SK-N-MC (cell line): Measurements from ENCODE around the gene FLT3LG.

Experiments used
- DNase-seq: peaks from one replicate; pipeline ENCODE4 v3.0.0-alpha.2; 2011; ENCODE audit warnings: low read depth, low spot score
- H3K27ac ChIP-seq: fragments of 200-600 bp; sonication (generic); 2 replicates; pipeline ENCODE4 v1.5.1; 2016; ENCODE audit warnings: mixed run types
- H3K36me3 ChIP-seq: fragments of 200-600 bp; sonication (generic); 2 replicates; pipeline ENCODE4 v1.6.1; 2017; ENCODE audit warnings: antibody characterized with exemption, low read length, mixed read lengths; ENCODE audit not compliant: insufficient read depth
- H3K4me3 ChIP-seq: fragments of 200-600 bp; sonication (generic); 2 replicates; pipeline ENCODE4 v1.5.1; 2016
- H3K9ac ChIP-seq: fragments of 200-600 bp; sonication (generic); 2 replicates; pipeline ENCODE4 v1.8.0; 2017; ENCODE audit warnings: mixed run types, mixed read lengths; ENCODE audit not compliant: insufficient read length
- H3K9me3 ChIP-seq: fragments of 200-600 bp; sonication (generic); 2 replicates; pipeline ENCODE4 v1.6.1; 2017; ENCODE audit warnings: low read depth, mild to moderate bottlenecking, antibody characterized with exemption, low read length, moderate library complexity, mixed read lengths
- EZH2 ChIP-seq: fragments of 200-600 bp; sonication (generic); IDR thresholded peaks from one replicate; pipeline ENCODE4 v1.6.1; 2017; ENCODE audit warnings: antibody characterized with exemption
- FOXP2 ChIP-seq: optimal IDR thresholded peaks from 2 replicates; pipeline ENCODE3; 2011; ENCODE audit warnings: mild to moderate bottlenecking, moderate library complexity; ENCODE audit not compliant: insufficient read depth; ENCODE audit errors: extremely low read length, control extremely low read depth
- POLR2AphosphoS5 ChIP-seq: IDR thresholded peaks from 2 replicates; pipeline ENCODE4 v1.6.1; 2012; ENCODE audit warnings: mild to moderate bottlenecking, low read depth, low read length, borderline replicate concordance

The FLT3LG gene

DNA sequence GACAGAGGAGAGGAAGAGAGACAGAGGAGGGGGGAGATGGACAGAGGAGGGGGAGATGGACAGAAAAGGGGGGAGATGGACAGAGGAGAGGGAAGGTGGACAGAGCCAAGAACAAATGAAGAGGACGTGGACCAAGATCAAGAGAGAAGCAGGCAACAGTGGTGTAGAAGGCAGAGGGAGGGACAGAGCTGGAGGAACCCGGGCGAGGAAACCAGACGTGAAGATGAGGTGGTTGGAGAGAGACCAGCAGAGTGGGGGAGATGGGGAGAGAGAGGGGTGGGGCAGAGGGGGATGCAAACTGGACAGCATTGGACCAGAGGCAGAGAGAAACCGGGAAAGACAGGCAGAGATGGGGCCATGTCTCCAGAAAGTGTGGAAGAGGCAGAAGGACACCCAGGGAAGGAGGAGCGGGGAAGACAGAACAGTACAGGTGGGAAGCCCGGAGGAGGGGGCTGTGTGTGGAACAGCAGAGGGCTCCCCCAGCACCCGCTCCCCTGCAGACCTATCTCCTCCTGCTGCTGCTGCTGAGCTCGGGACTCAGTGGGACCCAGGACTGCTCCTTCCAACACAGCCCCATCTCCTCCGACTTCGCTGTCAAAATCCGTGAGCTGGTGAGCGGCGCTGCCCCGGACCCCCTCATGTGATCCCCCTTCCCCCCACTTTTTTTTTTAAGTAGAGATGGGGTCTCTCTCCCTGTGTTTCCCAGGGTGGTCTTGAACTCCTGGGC, 1.3 kb downstream of the FLT3LG start:
- no peak overlapping the region for H3K4me3 ChIP-seq
- H3K36me3 ChIP-seq: no peaks in the 10 kb centered on the region
- no peak overlapping the region for H3K9ac ChIP-seq
- DNase-seq: no peak
- TF ChIP-seq EZH2: no peak
- no peak for TF ChIP-seq POLR2AphosphoS5
- TF ChIP-seq FOXP2: no peak
- no peaks in the 10 kb centered on the region for H3K9me3 ChIP-seq
- no peak overlapping the region for H3K27ac ChIP-seq

DNA sequence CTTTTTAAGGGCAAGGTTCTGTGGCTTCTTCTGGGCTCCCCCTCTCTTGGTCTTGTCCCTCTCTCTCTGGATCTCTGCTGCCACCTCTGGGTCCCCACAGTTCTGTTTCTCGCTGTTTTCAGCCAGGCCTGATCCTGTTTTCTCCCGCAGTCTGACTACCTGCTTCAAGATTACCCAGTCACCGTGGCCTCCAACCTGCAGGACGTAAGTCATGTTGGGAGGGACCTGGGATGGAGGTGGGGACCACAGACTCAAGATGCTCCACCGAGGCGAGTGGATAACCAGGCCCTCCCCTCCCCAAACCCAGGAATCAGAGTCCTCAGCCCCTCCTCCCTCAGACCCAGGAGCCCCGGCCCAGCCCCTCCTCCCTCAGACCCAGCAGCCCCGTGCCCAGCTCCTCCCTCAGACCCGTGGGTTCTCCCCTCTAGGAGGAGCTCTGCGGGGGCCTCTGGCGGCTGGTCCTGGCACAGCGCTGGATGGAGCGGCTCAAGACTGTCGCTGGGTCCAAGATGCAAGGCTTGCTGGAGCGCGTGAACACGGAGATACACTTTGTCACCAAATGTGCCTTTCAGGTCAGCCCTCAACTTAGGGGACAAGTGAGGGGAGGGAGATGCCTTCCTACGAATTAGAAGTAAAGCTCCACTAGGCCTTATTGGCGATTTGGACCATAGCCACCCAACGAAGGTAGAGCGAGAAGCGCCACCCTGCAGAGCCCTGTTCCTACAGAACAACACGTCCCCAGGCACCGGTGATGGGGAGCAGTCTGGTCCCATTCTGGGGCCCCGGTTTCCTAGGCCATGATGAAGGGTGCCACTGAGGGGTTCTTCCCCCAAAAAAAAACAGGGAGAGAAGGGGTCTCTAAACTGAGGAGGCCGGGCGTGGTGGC, 2.2 kb downstream of the FLT3LG start:
- DNase-seq: no peak
- H3K27ac ChIP-seq: no peak overlapping the region; the same call in 1 of the 2 replicates
- TF ChIP-seq FOXP2 (no peak), POLR2AphosphoS5 (no peak), EZH2 (no peak)
- H3K9ac ChIP-seq: no peak overlapping the region
- no peaks in the 10 kb centered on the region for H3K9me3 ChIP-seq
- no peak overlapping the region for H3K4me3 ChIP-seq
- H3K36me3 ChIP-seq: no peaks in the 10 kb centered on the region

DNA sequence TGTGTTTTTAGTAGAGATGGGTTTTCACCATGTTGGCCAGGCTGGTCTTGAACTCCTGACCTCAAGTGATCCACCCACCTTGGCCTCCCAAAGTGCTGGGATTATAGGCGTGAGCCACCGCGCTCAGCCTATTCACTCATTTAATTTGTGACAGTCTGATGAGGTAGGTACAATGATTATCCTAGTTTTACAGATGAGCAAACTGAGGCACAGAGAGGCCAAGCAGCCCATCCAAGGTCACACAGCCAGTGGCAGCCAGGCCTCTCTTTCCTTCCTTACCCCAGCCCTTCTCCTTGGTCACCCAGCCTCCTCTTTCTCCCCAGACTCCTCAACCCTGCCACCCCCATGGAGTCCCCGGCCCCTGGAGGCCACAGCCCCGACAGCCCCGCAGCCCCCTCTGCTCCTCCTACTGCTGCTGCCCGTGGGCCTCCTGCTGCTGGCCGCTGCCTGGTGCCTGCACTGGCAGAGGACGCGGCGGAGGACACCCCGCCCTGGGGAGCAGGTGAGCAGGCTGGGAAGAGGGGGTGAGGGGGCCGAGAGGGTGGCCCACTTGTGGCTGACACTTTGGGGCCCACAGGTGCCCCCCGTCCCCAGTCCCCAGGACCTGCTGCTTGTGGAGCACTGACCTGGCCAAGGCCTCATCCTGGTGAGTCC, 6.1 kb downstream of the FLT3LG start:
- TF ChIP-seq EZH2 (no peak), POLR2AphosphoS5 (no peak), FOXP2 (no peak)
- H3K4me3 ChIP-seq: no peak overlapping the region
- no peak overlapping the region for H3K9ac ChIP-seq
- H3K27ac ChIP-seq: no peak overlapping the region
- H3K9me3 ChIP-seq: no peaks in the 10 kb centered on the region
- H3K36me3 ChIP-seq: no peaks in the 10 kb centered on the region
- no peak for DNase-seq

DNA sequence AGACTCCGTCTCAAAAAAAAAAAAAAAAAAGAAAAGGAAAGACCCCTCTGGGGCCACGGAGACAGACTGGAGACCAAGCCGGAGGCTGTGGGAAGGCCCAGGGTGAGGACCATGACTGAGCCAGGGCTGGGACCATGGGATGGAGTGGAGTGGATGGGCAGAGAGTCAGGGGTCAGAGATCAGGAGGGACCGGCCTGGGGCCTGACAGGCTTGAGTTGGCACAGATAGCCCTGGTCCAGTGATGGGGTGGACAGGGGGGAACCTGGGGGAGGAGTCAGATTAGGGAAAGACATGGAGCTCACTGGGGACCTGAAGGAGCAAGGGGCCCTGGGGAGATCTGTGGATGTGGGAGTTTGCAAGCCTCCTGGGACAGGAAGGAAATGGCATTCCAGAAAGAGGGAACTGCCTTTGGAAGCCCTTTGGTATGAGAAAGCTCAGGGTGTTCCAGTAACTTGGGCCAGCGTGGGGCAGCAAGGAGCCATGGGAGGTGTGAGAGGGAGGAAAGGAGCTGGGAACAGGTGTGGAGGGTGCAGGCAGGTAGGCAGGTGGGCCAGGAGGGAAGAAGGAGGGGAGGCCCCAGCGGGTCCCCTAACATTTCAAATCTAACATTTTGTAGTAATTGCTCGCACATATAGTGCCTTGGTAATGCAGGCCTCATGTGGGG, 7.1 kb downstream of the FLT3LG start:
- no peaks in the 10 kb centered on the region for H3K9me3 ChIP-seq
- no peak overlapping the region for H3K27ac ChIP-seq
- no peak for TF ChIP-seq POLR2AphosphoS5
- no peak for TF ChIP-seq FOXP2
- no peak for TF ChIP-seq EZH2
- H3K4me3 ChIP-seq: no peak overlapping the region
- H3K9ac ChIP-seq: no peak overlapping the region
- no peak for DNase-seq
- H3K36me3 ChIP-seq: no peaks in the 10 kb centered on the region

DNA sequence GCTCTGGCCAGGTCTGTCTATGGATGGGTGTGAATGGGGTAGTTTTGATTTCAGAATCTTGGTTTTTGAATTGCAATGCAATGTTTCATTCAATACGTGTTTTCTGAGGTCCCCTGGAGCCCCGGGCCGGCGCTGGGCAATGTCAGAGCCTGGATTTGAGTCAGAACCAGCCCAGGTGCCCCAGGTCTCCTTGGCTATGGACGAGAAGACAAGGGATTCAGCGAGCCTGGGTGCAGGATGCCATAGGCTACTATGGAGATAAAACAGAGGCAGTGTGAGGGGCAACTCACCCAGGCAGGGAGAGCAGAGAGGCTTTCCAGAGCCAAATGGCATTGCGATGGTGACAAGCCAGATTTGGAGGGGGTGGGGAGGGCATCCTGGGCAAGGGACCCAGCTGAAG, 12.2 kb downstream of the FLT3LG start:
- Histone ChIP-seq H3K27ac (no peak overlapping the region), H3K4me3 (no peak overlapping the region), H3K9ac (no peak overlapping the region), H3K9me3 (no peaks in the 10 kb centered on the region), H3K36me3 (peaks cover 38% of the 10 kb centered on the region)
- no peak for DNase-seq
- no peak for TF ChIP-seq POLR2AphosphoS5
- TF ChIP-seq FOXP2: no peak
- TF ChIP-seq EZH2: no peak

DNA sequence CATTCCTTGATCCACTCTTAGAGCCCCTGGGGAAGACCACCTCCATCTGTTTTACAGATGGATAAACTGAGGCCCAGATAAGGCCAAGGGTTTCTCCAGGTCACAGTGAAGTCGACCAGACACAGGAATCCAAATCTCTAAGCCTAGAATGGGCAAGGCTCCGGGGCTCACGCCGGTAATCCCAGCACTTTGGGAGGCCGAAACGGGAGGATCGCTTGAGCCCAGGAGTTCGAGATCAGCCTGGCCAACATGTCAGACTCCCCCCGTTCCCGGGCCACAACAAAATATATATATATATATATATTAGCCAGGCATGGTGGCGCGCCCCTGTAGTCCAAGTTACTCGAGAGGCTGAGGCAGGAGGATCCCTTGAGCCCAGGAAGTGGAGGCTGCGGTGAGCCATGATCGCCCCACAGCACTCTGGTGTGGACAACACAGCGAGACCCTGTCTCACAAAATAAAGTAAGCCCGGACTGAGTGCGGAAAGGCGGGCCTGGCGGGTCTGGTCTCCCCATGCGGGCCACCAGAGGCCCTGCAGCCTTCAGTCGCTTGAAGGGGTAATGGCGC, 12.8 kb downstream of the FLT3LG start:
- Histone ChIP-seq H3K36me3 (peaks cover 43% of the 10 kb centered on the region), H3K9me3 (no peaks in the 10 kb centered on the region), H3K27ac (0 out of 2 replicates have a peak overlapping the region, but pooled peaks have one; percentile 51), H3K4me3 (no peak overlapping the region), H3K9ac (no peak overlapping the region)
- TF ChIP-seq FOXP2 (no peak), POLR2AphosphoS5 (no peak), EZH2 (no peak)
- DNase-seq: no peak

DNA sequence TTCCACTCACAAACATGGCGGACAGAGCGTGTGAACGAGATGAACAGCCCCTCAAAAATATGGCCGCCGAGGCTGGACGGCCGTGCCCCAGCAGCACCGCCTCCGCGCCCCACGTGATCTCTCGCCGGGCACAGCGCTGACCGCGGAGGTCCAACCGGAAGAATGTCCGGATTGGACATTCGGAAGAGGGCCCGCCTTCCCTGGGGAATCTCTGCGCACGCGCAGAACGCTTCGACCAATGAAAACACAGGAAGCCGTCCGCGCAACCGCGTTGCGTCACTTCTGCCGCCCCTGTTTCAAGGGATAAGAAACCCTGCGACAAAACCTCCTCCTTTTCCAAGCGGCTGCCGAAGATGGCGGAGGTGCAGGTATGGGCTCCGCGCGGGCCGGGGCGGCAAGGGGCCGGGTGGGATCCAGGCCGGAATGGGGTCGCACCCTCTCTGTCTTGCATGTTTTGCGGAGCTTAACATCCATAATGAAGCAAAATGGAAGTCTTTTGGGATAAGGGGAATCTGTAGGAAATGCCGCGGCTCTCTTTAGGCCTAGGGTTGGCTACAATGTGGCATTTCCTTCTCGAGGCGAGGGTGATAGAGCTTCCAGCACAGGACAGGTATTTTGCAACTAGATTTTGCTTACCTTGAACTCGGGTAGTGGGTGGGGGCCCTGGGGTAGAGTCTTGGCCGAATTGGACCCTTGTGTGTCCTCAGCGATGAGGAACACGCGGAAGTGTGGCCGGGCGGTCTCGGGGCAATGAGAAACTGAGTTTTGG, 13.4 kb downstream of the FLT3LG start, which contains the start of gene RPL13A:
Gene RPL13A, plus strand, starts transcription at position 332 of the 769 bp plus-strand sequence. Its CDS starts 22 bp downstream, at position 354.
- Histone ChIP-seq H3K27ac (peak within 1 kb of the TSS; percentile 97), H3K9me3 (no peaks in the 10 kb centered on the region), H3K4me3 (peak within 1 kb of the TSS; percentile 98), H3K9ac (peak within 1 kb of the TSS; percentile 100), H3K36me3 (peaks cover 50% of the 10 kb centered on the region)
- no peak for TF ChIP-seq EZH2
- TF ChIP-seq POLR2AphosphoS5: peak; percentile 99
- peak; percentile 83 for TF ChIP-seq FOXP2
- peak; percentile 97 for DNase-seq
